AG20443 (cell line): Measurements from ENCODE around the gene PKIG.

Source experiments
- DNase-seq: peaks from one replicate; pipeline ENCODE4 v3.0.0; 2012; ENCODE audit warnings: low spot score, mixed read lengths

Gene PKIG

DNA sequence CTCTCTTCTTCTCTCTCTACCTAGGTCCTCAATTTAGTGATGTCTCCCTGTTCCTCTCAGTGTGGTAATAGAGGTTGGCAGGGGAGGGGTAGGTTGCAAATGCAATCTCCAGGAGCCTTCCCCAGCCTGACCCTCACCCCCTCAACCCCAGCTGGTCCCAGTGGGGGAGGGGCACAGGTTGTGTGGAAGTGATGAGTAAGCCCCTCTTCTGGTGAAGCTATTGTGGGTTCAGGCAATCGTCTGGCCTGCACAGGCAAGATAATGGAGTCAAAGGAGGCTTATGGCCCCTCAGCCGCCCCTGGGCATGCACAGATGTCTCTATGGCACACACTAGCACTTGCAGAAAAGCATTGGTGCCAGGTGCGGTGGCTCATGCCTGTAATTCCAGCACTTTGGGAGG, 79.9 kb downstream of the PKIG start:
- no peak for DNase-seq

DNA sequence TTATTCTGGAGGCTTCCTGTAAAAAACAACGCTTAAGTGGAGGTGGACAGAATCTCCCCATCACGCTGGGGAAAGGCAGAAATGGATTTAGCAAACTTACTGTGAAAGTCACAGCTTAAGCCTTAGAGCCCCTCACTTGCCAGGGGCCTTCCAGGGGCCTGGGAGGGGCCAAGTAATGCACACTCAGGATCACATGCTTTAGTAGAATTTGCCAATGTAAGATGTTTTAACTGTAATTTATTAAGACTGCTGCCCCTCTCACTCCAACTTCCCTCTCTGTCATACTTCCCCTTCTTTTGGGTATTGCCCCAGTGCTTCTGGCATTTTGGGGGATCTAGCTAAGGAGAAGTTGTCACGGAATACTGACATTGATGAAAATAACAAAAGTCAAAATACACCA, 81.8 kb downstream of the PKIG start:
- no peak for DNase-seq

DNA sequence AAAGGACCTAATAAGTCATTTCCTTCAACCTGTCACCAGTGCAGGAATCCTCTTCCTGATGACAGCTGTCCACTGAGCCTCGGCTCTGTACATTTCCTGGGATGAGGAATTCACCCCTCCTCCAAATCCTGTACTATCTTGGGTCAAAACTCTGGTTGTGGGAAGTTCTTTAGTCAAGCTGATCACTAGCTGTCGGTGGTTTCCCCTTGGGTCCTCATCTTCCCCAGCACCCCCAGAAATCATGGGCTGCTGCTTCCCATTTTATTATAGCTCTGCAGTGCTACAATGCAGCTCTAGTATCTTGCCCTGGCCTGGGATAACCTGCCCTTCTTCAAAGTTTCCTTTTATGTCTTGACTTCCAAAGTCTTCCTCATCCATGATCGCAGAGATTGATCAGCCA, 83.7 kb downstream of the PKIG start:
- no peak for DNase-seq
